GM12872 (cell line): ENCODE measurements around the gene CDR2.

ENCODE experiments used
- TF ChIP-seq, protein P1 (sequence below): IDR thresholded peaks from 3 replicates; pipeline ENCODE4 v1.5.1; 2011; ENCODE audit warnings: low read depth, mild to moderate bottlenecking, low read length, moderate library complexity; ENCODE audit not compliant: insufficient read depth

CDR2 gene

DNA sequence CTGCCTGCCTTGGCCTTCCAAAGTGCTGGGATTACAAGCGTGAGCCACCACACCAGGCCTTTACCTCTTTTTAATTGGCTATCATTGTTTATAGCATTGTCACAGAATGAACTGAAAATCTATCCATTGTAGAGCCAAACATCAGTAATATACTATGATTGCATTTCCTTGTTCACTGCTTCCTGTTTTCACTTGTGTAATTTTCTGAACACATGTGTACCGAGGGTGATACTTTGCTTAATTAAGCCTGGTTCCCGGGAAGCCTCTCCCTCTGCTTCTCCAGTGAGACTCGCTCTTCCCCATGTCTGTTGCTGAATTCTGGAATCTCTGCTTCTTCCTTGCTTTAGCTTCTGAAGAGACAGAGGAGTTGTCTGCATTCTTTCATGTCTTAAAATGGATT lies 44.1 kb downstream of the CDR2 start:
- TF ChIP-seq, protein P1, sequence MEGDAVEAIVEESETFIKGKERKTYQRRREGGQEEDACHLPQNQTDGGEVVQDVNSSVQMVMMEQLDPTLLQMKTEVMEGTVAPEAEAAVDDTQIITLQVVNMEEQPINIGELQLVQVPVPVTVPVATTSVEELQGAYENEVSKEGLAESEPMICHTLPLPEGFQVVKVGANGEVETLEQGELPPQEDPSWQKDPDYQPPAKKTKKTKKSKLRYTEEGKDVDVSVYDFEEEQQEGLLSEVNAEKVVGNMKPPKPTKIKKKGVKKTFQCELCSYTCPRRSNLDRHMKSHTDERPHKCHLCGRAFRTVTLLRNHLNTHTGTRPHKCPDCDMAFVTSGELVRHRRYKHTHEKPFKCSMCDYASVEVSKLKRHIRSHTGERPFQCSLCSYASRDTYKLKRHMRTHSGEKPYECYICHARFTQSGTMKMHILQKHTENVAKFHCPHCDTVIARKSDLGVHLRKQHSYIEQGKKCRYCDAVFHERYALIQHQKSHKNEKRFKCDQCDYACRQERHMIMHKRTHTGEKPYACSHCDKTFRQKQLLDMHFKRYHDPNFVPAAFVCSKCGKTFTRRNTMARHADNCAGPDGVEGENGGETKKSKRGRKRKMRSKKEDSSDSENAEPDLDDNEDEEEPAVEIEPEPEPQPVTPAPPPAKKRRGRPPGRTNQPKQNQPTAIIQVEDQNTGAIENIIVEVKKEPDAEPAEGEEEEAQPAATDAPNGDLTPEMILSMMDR: no peak

DNA sequence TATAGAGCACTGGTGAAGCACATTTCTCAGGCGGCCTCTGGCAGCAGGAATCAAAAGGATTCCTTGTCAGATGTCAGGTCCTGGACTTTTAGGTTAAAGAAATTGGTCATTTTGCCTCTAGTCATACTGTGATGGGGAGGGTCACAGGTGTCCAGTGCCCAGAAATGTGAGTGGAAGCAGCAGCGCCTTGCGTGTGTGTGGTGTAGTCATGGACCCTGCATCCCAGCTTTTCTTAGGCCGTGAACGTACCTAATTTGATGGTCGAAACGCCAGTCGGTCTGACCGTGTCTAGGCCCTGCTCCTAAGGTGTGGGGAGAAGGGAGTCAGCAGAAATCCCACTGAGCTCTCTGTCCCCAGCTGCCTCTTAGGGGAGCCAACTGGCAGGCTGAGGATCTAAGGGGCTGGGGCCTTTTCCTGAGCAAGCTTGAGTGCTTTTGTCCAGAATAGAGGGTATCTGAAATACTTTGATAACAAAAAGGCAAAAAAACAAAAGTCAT lies 45.2 kb downstream of the CDR2 start:
- TF ChIP-seq, protein P1: no peak

DNA sequence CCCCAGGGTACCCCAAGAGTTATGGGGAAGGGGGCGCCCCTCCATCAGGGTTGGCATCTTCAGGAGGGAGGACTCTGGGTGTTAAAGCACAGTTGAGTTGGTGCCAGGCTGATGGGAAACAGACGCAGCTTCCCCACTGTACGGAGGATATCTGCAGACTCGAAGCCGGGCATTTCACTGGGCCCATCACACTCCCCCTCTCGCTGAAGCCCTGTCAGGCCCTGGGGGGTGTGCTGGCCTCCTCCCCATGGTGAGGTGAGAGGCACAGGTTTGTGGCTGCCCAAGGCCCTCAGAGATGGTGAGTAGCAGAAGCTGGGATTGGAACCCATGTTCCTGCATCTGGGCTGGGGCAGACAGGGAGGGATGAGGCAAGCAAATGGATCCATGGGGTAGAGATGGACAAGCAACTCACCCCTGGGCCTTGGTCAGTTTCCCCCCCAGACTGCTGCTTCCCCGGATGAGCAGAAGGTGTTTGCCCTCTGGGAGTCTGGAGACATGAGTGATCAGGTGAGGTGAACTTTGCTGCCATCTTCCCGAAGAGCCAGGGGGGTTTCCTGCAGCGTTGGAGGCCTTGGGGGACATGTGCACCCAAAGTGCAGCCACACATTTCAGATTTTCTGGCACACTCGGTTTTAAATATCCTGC lies 46.2 kb downstream of the CDR2 start:
- TF ChIP-seq, protein P1: no peak

GRCh38 chr16:22327446-22327775 lies 47.0 kb downstream of the CDR2 start:
- TF ChIP-seq, protein P1: no peak

DNA sequence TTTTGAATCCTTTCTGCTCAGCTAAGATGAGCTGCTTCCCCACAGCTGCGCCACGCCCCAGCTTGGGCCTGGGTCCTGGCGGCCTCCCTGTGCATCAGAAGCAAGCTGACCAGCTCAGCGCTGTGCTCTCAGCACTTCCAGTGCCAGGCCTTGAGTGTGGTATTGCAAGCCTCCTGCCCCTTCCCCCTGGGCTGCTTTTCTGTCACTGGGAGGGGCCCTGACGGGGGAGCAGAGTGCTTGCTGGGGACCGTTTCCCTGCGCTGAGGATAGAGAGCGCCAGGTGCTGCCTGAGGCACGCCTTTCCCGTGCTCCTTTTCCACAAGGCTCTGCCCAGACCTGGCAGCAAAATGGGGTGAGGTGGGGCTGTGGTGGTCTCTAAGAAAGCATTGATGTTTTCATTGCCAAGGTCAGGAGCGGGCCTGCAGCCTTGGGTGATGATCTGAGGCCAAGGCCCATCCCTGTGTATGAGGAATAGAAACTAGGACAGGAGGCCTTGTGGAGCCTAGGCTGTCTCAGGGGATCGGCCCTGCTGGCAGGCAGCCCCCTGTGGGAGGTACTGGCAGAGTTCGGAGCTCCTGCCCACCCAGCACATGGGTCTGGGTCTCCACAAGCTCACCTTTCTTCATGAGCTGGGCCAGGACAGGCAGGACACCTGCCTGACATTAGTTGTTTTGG lies 47.5 kb downstream of the CDR2 start:
- TF ChIP-seq, protein P1: no peak

DNA sequence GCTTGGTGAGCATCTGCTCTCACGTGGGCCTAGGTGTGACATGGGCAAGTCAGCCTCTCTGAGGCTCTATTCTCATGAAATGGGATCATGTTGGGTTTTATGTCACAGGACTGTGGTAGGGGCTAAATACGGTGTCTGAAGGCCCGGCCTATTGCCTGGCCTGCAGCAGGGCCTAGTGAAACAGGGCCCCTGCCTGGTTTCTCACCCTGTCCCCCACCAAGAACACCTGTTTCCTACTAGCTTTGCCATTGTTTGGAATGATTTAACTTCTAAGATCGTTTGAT lies 48.1 kb downstream of the CDR2 start:
- TF ChIP-seq, protein P1: no peak

- TF ChIP-seq, protein P1: no peak
Observed at GRCh38 chr16:22325598-22326368, 48.6 kb downstream of the CDR2 start.
